Adrenal gland (tissue), 12 donors: ENCODE measurements around the gene TP53I11. TPM values are rescaled to one million over a fixed set of nuclear protein-coding genes. Genes with fewer than 3 reads are reported as not detected.

Experiments
- DNase-seq, 7 donors: peaks; one replicate each; pipeline ENCODE4 v3.0.0-alpha.2; 2019 to 2020
- H3K27ac ChIP-seq, 5 donors: fragments of 200-600 bp; sonication (generic) in 4 of 5; 1 replicate in 3 of 5; 2 replicates in 2 of 5; pipeline versions ENCODE4 v1.5.1 to v1.8.0; 2016 to 2020; ENCODE audit warnings: mild to moderate bottlenecking in 1 of 5
- H3K27me3 ChIP-seq: fragments of 200-600 bp; 2 replicates; pipeline ENCODE4 v1.8.0; 2021
- H3K36me3 ChIP-seq, 2 donors: fragments of 200-600 bp; replicated peaks in 1 of 2; 1 replicate in 1 of 2; 2 replicates in 1 of 2; pipeline versions ENCODE4 v1.5.1 to v1.8.0; 2018 to 2022
- H3K4me1 ChIP-seq, 2 donors: fragments of 200-600 bp; replicated peaks in 1 of 2; 1 replicate in 1 of 2; 2 replicates in 1 of 2; pipeline versions ENCODE4 v1.5.1 to v1.8.0; 2018 to 2021
- H3K4me3 ChIP-seq, 4 donors: fragments of 200-600 bp; sonication (generic) in 3 of 4; one replicate each; pipeline ENCODE4 v1.5.1; 2016 to 2018
- H3K9me3 ChIP-seq, 3 donors: fragments of 200-600 bp; sonication (generic) in 1 of 3; replicated peaks in 1 of 3; 1 replicate in 2 of 3; 2 replicates in 1 of 3; pipeline versions ENCODE4 v1.5.1 to v1.8.0; 2016 to 2021
- CTCF ChIP-seq, 6 experiments: fragments of 450-650 bp in 4 of 6; fragments of 200-600 bp in 2 of 6; sonication (generic) in 1 of 6; IDR thresholded peaks; 1 replicate in 5 of 6; 2 replicates in 1 of 6; pipeline versions ENCODE4 v1.5.1 to v1.8.0; 2016 to 2021; ENCODE audit warnings: antibody characterized with exemption in 6 of 6, mild to moderate bottlenecking in 2 of 6, moderate library complexity in 1 of 6
- POLR2A ChIP-seq, 2 donors: fragments of 450-650 bp; IDR thresholded peaks; one replicate each; pipeline ENCODE4 v1.6.1; 2017; ENCODE audit warnings: antibody characterized with exemption in 2 of 2, mild to moderate bottlenecking in 2 of 2, moderate library complexity in 1 of 2
- WGBS, 4 donors: extraction: QIAGEN DNeasy Blood & Tissue Kit in 2 of 4; methylation state at CpG; one replicate each; pipeline versions ENCODE4 v1.1.5 to v1.1.7; 2013 to 2017; 5-methylcytosine and 5-hydroxymethylcytosine counted together
- intact Hi-C, 2 donors: fragments of 100-400 bp; cut with DNase I; formaldehyde crosslinking; loops; one replicate each; pipeline versions ENCODE4 v1.14.1 to v1.15.0; 2022 to 2023
- polyA plus RNA-seq, 3 donors: library from polyadenylated mRNA; stranded (reverse); fragments of 200-250 nt in 2 of 3; fragments of 350-450 nt in 1 of 3; fragmentation: Illumina TruSeq in 1 of 3; extraction: RNeasy Lipid Tissue Mini Kit (QIAGEN cat#74804) in 1 of 3; gene quantifications; one replicate each; pipeline ENCODE4 v1.2.3, GENCODE V29; 2013 to 2014
- total RNA-seq, 9 donors: library from RNA; depleted of rRNA in 4 of 9; stranded (reverse); fragments of >200 nt in 4 of 9; fragments of 120-200 nt in 1 of 9; fragmentation: NEBNext Ultra II Directional in 1 of 9; extraction: Animal tissue kit (Norgen Biotek cat#: 25700) in 1 of 9; gene quantifications; one replicate each; pipeline versions ENCODE4 v1.1.0 to v1.2.4, GENCODE V29; 2013 to 2023
- donor health status: healthy with polysubstance abuse.
- donor health status: Bipolar disorder and iron deficiency.
- donor health status: DM: yes; HTN: yes; CAD: no.
- donor health status: DM: no; HTN: no; CAD: no.
- donor health status: DM: no; HTN: no; CAD: no.
- donor health status: DM: yes; HTN: yes; CAD: no.

The TP53I11 gene
- total and polyA plus RNA-seq, 12 donors, result 3.5 to 55.7 (median 31.0) TPM

- H3K27me3 ChIP-seq, result no peaks in the 10 kb centered on the region
- intact Hi-C loops, result no loop called here
- H3K4me1 ChIP-seq, result no peaks in the 10 kb centered on the region
- WGBS, 4 donors, result 73 to 85% (median 85%) methylated on average over 5 of the region's 5 CpGs
- H3K9me3 ChIP-seq, result no peaks in the 10 kb centered on the region
- H3K4me3 ChIP-seq, result no peak overlapping the region
- no peak for TF ChIP-seq POLR2A (IDR thresholded peaks at IDR 0.05)
- TF ChIP-seq CTCF (IDR thresholded peaks at IDR 0.05), result no peak
- no peaks in the 10 kb centered on the region for H3K36me3 ChIP-seq
- no peak overlapping the region for H3K27ac ChIP-seq
- no peak for DNase-seq
These were observed 46.9 kb upstream of the TP53I11 start for GRCh38 chr11:44997566-44997965.

GRCh38 chr11:44994753-44995152 is 44.1 kb upstream of the TP53I11 start:
- no peaks in the 10 kb centered on the region for H3K27me3 ChIP-seq
- H3K9me3 ChIP-seq, result no peaks in the 10 kb centered on the region
- intact Hi-C loops, result no loop called here
- H3K4me1 ChIP-seq, result no peaks in the 10 kb centered on the region
- H3K27ac ChIP-seq, result no peak overlapping the region
- H3K36me3 ChIP-seq, result no peaks in the 10 kb centered on the region
- WGBS, 4 donors, result 60 to 93% (median 79%) methylated on average over 4 to 5 of the region's 5 CpGs
- TF ChIP-seq CTCF (IDR thresholded peaks at IDR 0.05), result no peak
- no peak for TF ChIP-seq POLR2A (IDR thresholded peaks at IDR 0.05)
- DNase-seq, result no peak
- no peak overlapping the region for H3K4me3 ChIP-seq

- no peak overlapping the region for H3K27ac ChIP-seq
- H3K36me3 ChIP-seq, result no peaks in the 10 kb centered on the region
- H3K4me3 ChIP-seq, result no peak overlapping the region
- no peaks in the 10 kb centered on the region for H3K27me3 ChIP-seq
- no peaks in the 10 kb centered on the region for H3K4me1 ChIP-seq
- intact Hi-C loops, result no loop called here
- DNase-seq, result no peak
- H3K9me3 ChIP-seq, result no peaks in the 10 kb centered on the region
- WGBS, 4 donors, result 84 to 88% (median 86%) methylated on average over 10 of the region's 10 CpGs
- TF ChIP-seq CTCF (IDR thresholded peaks at IDR 0.05), result no peak
- no peak for TF ChIP-seq POLR2A (IDR thresholded peaks at IDR 0.05)
These were observed 43.5 kb upstream of the TP53I11 start for GRCh38 chr11:44993971-44994704.

- Histone ChIP-seq H3K4me1 (no peaks in the 10 kb centered on the region), H3K27ac (no peak overlapping the region), H3K4me3 (no peak overlapping the region), H3K9me3 (no peaks in the 10 kb centered on the region), H3K36me3 (no peaks in the 10 kb centered on the region), H3K27me3 (no peaks in the 10 kb centered on the region)
- TF ChIP-seq CTCF (IDR thresholded peaks at IDR 0.05) (no peak), POLR2A (IDR thresholded peaks at IDR 0.05) (no peak)
- WGBS, 4 donors, result 70 to 81% (median 76%) methylated on average over 4 of the region's 4 CpGs
- intact Hi-C loops, result no loop called here
- DNase-seq, result no peak
These were observed 42.1 kb upstream of the TP53I11 start for GRCh38 chr11:44992774-44993173.
